Stimulated activated CD8-positive, alpha-beta memory T cell treated with anti-CD3 and anti-CD28 coated beads, Interleukin-15, amount 100 ng/mL, for 24 hours (primary cell): ENCODE data around the gene UBL3.

Source experiments
- DNase-seq: peaks from one replicate; pipeline ENCODE4 v3.0.0-alpha.2; 2020; ENCODE audit warnings: low read depth

UBL3 gene

GRCh38 chr13:29808264-29808663 is 42.2 kb downstream of the UBL3 start:
- no peak for DNase-seq

- DNase-seq = no peak
These were observed 44.1 kb downstream of the UBL3 start for GRCh38 chr13:29805994-29806979.

- no peak for DNase-seq
These were observed 47.2 kb downstream of the UBL3 start for GRCh38 chr13:29803221-29803620.

GRCh38 chr13:29802621-29803020 is 47.8 kb downstream of the UBL3 start:
- DNase-seq = no peak

GRCh38 chr13:29801737-29802305 is 48.6 kb downstream of the UBL3 start:
- DNase-seq = no peak

GRCh38 chr13:29801102-29801501 is 49.3 kb downstream of the UBL3 start:
- DNase-seq = no peak

GRCh38 chr13:29800687-29801086 is 49.7 kb downstream of the UBL3 start:
- no peak for DNase-seq

- no peak for DNase-seq
These were observed 51.4 kb downstream of the UBL3 start for GRCh38 chr13:29799041-29799440.

GRCh38 chr13:29791997-29792780 is 58.2 kb downstream of the UBL3 start:
- DNase-seq = no peak

- DNase-seq = no peak
These were observed 58.9 kb downstream of the UBL3 start for GRCh38 chr13:29791508-29791907.

GRCh38 chr13:29786698-29787097 is 63.7 kb downstream of the UBL3 start:
- DNase-seq = no peak

- DNase-seq = no peak
These were observed 64.4 kb downstream of the UBL3 start for GRCh38 chr13:29785978-29786377.

GRCh38 chr13:29782798-29783197 is 67.6 kb downstream of the UBL3 start:
- no peak for DNase-seq

GRCh38 chr13:29774830-29775229 is 75.6 kb downstream of the UBL3 start:
- DNase-seq = no peak

- no peak for DNase-seq
These were observed 79.2 kb downstream of the UBL3 start for GRCh38 chr13:29771247-29771646.

- no peak for DNase-seq
These were observed 83.4 kb downstream of the UBL3 start for GRCh38 chr13:29767006-29767405.

- DNase-seq = no peak
These were observed 86.8 kb downstream of the UBL3 start for GRCh38 chr13:29763436-29764180.

- DNase-seq = no peak
These were observed 88.6 kb downstream of the UBL3 start for GRCh38 chr13:29761815-29762214.

GRCh38 chr13:29761160-29761559 is 89.3 kb downstream of the UBL3 start:
- DNase-seq = no peak

GRCh38 chr13:29760544-29760943 is 89.9 kb downstream of the UBL3 start:
- DNase-seq = no peak

GRCh38 chr13:29758531-29759114 is 91.8 kb downstream of the UBL3 start:
- no peak for DNase-seq

GRCh38 chr13:29756506-29756905 is 93.9 kb downstream of the UBL3 start:
- DNase-seq = no peak
